Right cardiac atrium (tissue), 5 donors: ENCODE measurements around the gene TARBP2. TPM values are rescaled to one million over a fixed set of nuclear protein-coding genes. Genes with fewer than 3 reads are reported as not detected.

Source experiments
- ATAC-seq, 2 donors: fragments of 200-7000 bp; cut with Tn5 transposase; one replicate each; pipeline versions ENCODE4 v1.8.0 to v1.9.1; 2020; ENCODE audit warnings: moderate library complexity in 2 of 2, mild to moderate bottlenecking in 1 of 2
- DNase-seq, 3 donors: peaks; one replicate each; pipeline ENCODE4 v3.0.0-alpha.2; 2020
- H3K27ac ChIP-seq: one replicate; pipeline ENCODE4 v1.5.1; 2013; ENCODE audit warnings: mild to moderate bottlenecking, low read length, control low read depth, moderate library complexity
- H3K27me3 ChIP-seq: one replicate; pipeline ENCODE4 v1.6.1; 2013; ENCODE audit not compliant: control insufficient read depth, insufficient read depth
- H3K4me1 ChIP-seq: one replicate; pipeline ENCODE4 v1.6.1; 2013; ENCODE audit warnings: low read length; ENCODE audit not compliant: control insufficient read depth, insufficient read depth
- H3K4me3 ChIP-seq: one replicate; pipeline ENCODE4 v1.5.1; 2013; ENCODE audit warnings: low read length, control low read depth
- H3K9me3 ChIP-seq: one replicate; pipeline ENCODE4 v1.6.1; 2013; ENCODE audit warnings: low read length; ENCODE audit not compliant: control insufficient read depth
- WGBS: extraction: QIAGEN DNeasy Blood & Tissue Kit; methylation state at CpG from one replicate; pipeline ENCODE4 v1.1.7; 2013; 5-methylcytosine and 5-hydroxymethylcytosine counted together
- intact Hi-C, 4 donors: fragments of 100-400 bp; cut with DNase I; formaldehyde crosslinking; loops; one replicate each; pipeline versions ENCODE4 v1.11.0 to v1.14.0; 2022 to 2023
- polyA plus RNA-seq: library from polyadenylated mRNA; stranded (reverse); fragments of 200-250 nt; gene quantifications from one replicate; pipeline ENCODE4 v1.2.3, GENCODE V29; 2013
- total RNA-seq, 4 donors: library from RNA; stranded (reverse); fragmentation: NEBNext Ultra II Directional; extraction: Animal tissue kit (Norgen Biotek cat#: 25700); gene quantifications; one replicate each; pipeline ENCODE4 v1.2.1, GENCODE V29; 2021
- donor health status: healthy with polysubstance abuse.
- donor health status: DM: no; HTN: yes; CAD: no.
- donor health status: DM: no; HTN: no; CAD: no.
- donor health status: DM: no; HTN: yes; CAD: no; lungs with severe emphysema.
- donor health status: DM: yes; HTN: yes; CAD: no.

Gene TARBP2
- total and polyA plus RNA-seq, 5 donors = 12.8 to 13.9 (median 13.0) TPM

GRCh38 chr12:53461591-53461990 is 39.5 kb upstream of the TARBP2 start:
- H3K27ac ChIP-seq = peak overlapping the region; percentile 13
- H3K4me1 ChIP-seq = peaks cover 3% of the 10 kb centered on the region
- no peak overlapping the region for H3K4me3 ChIP-seq
- intact Hi-C loops = no loop called here
- H3K9me3 ChIP-seq = no peaks in the 10 kb centered on the region
- 73% methylated on average over 8 of the region's 8 CpGs for WGBS
- ATAC-seq (no peak), DNase-seq (no peak)
- no peaks in the 10 kb centered on the region for H3K27me3 ChIP-seq

- intact Hi-C loops = no loop called here
- H3K4me1 ChIP-seq = peaks cover 3% of the 10 kb centered on the region
- H3K27me3 ChIP-seq = no peaks in the 10 kb centered on the region
- 61% methylated on average over 3 of the region's 3 CpGs for WGBS
- ATAC-seq (no peak), DNase-seq (no peak)
- H3K27ac ChIP-seq = peak overlapping the region; percentile 48
- no peak overlapping the region for H3K4me3 ChIP-seq
- H3K9me3 ChIP-seq = no peaks in the 10 kb centered on the region
Measured at GRCh38 chr12:53462935-53463334, 38.1 kb upstream of the TARBP2 start.

GRCh38 chr12:53463802-53464560 is 37.1 kb upstream of the TARBP2 start:
- H3K9me3 ChIP-seq = no peaks in the 10 kb centered on the region
- ATAC-seq (no peak), DNase-seq (no peak)
- 52% methylated on average over 5 of the region's 5 CpGs for WGBS
- no peak overlapping the region for H3K4me3 ChIP-seq
- peak overlapping the region; percentile 8 for H3K27ac ChIP-seq
- intact Hi-C loops = no loop called here
- H3K27me3 ChIP-seq = no peaks in the 10 kb centered on the region
- peaks cover 3% of the 10 kb centered on the region for H3K4me1 ChIP-seq

GRCh38 chr12:53464685-53465418 is 36.2 kb upstream of the TARBP2 start:
- ATAC-seq = peak in 1 of 2 donors; percentile 10
- no peak for DNase-seq
- no peak overlapping the region for H3K27ac ChIP-seq
- H3K4me1 ChIP-seq = peaks cover 3% of the 10 kb centered on the region
- no peak overlapping the region for H3K4me3 ChIP-seq
- 90% methylated on average over 11 of the region's 11 CpGs for WGBS
- intact Hi-C loops = no loop called here
- no peaks in the 10 kb centered on the region for H3K27me3 ChIP-seq
- no peaks in the 10 kb centered on the region for H3K9me3 ChIP-seq

GRCh38 chr12:53465679-53466078 is 35.4 kb upstream of the TARBP2 start:
- Histone ChIP-seq H3K27ac (peak overlapping the region; percentile 2), H3K27me3 (no peaks in the 10 kb centered on the region), H3K9me3 (no peaks in the 10 kb centered on the region), H3K4me3 (no peak overlapping the region), H3K4me1 (peaks cover 3% of the 10 kb centered on the region)
- ATAC-seq (no peak), DNase-seq (no peak)
- 50% methylated on average over 2 of the region's 2 CpGs for WGBS
- intact Hi-C loops = no loop called here

GRCh38 chr12:53466640-53467039 is 34.4 kb upstream of the TARBP2 start:
- WGBS = 63% methylated on average over 4 of the region's 4 CpGs
- H3K9me3 ChIP-seq = no peaks in the 10 kb centered on the region
- no peaks in the 10 kb centered on the region for H3K27me3 ChIP-seq
- DNase-seq (no peak), ATAC-seq (no peak)
- no peak overlapping the region for H3K27ac ChIP-seq
- no peak overlapping the region for H3K4me3 ChIP-seq
- H3K4me1 ChIP-seq = peaks cover 3% of the 10 kb centered on the region
- intact Hi-C loops = no loop called here

- ATAC-seq (no peak), DNase-seq (no peak)
- intact Hi-C loops = no loop called here
- no peaks in the 10 kb centered on the region for H3K9me3 ChIP-seq
- WGBS = 69% methylated on average over 5 of the region's 5 CpGs
- H3K4me3 ChIP-seq = no peak overlapping the region
- no peak overlapping the region for H3K27ac ChIP-seq
- H3K27me3 ChIP-seq = no peaks in the 10 kb centered on the region
- peaks cover 3% of the 10 kb centered on the region for H3K4me1 ChIP-seq
Measured at GRCh38 chr12:53467082-53467481, 34.0 kb upstream of the TARBP2 start.

- no peak overlapping the region for H3K27ac ChIP-seq
- DNase-seq = no peak
- no peaks in the 10 kb centered on the region for H3K9me3 ChIP-seq
- H3K4me3 ChIP-seq = no peak overlapping the region
- H3K27me3 ChIP-seq = no peaks in the 10 kb centered on the region
- intact Hi-C loops = loop anchor here in 1 of 4 donors (2.0 kb wide), 1 partner anchor 13 kb away; no protein-coding TSS in a partner anchor
- no peak for ATAC-seq
- 73% methylated on average over 2 of the region's 2 CpGs for WGBS
- H3K4me1 ChIP-seq = peaks cover 2% of the 10 kb centered on the region
Measured at GRCh38 chr12:53467880-53468279, 33.2 kb upstream of the TARBP2 start.

- Histone ChIP-seq H3K4me1 (no peaks in the 10 kb centered on the region), H3K27ac (no peak overlapping the region), H3K27me3 (no peaks in the 10 kb centered on the region), H3K9me3 (no peaks in the 10 kb centered on the region), H3K4me3 (no peak overlapping the region)
- ATAC-seq = no peak
- intact Hi-C loops = loop anchor here in 1 of 4 donors (2.0 kb wide), 1 partner anchor 13 kb away; no protein-coding TSS in a partner anchor
- WGBS = 52% methylated on average over 1 of the region's 1 CpG
- DNase-seq = no peak
Measured at GRCh38 chr12:53468282-53468681, 32.8 kb upstream of the TARBP2 start.

- Histone ChIP-seq H3K27ac (no peak overlapping the region), H3K9me3 (no peaks in the 10 kb centered on the region), H3K4me1 (no peaks in the 10 kb centered on the region), H3K27me3 (no peaks in the 10 kb centered on the region), H3K4me3 (no peak overlapping the region)
- ATAC-seq (no peak), DNase-seq (no peak)
- intact Hi-C loops = no loop called here
- WGBS = 84% methylated on average over 1 of the region's 1 CpG
Measured at GRCh38 chr12:53472056-53472582, 29.0 kb upstream of the TARBP2 start.

- Histone ChIP-seq H3K4me3 (no peak overlapping the region), H3K27ac (no peak overlapping the region), H3K27me3 (no peaks in the 10 kb centered on the region), H3K4me1 (no peaks in the 10 kb centered on the region), H3K9me3 (no peaks in the 10 kb centered on the region)
- WGBS = 61% methylated on average over 2 of the region's 2 CpGs
- DNase-seq = no peak
- intact Hi-C loops = no loop called here
- ATAC-seq = no peak
Measured at GRCh38 chr12:53474077-53474476, 27.0 kb upstream of the TARBP2 start.
